T47D (cell line): Measurements from ENCODE around the gene LBX2.

ENCODE experiments used
- DNase-seq, 2 experiments: peaks; one replicate each; pipeline versions ENCODE4 v3.0.0 to v3.0.0-alpha.2; 2011 to 2012; ENCODE audit warnings: low read depth in 1 of 2, low spot score in 1 of 2
- JUND ChIP-seq: IDR thresholded peaks from 2 replicates; pipeline ENCODE4 v1.6.1; 2012; ENCODE audit warnings: low read depth
- in situ Hi-C: cut with HindIII; loops from 2 replicates; pipeline ENCODE4 v1.10.0; 2016; ENCODE audit warnings: low sequenced_read_pairs, low pct_unique_long_range_greater_than_20kb

LBX2 gene

DNA sequence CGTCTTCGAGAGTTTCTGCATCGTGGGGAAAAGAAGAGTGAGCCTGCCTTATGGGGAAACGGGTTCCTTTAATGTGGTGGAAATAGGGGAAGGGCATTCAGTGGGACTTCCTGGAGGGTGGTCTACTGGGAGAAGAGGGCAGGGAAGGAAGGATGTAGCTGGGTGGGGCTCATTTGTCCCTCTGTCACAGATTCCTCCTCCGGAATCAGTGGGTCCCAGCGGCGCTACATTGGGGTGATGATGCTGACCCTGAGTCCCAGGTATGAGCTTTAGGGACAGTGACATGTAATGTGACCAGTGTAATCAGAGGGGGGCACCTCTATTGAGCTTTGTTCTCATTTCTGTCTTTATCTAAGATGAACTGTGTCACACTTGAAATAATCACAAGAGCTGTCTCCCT lies 32.3 kb upstream of the LBX2 start:
- in situ Hi-C loops, result no loop called here
- DNase-seq, result no peak
- no peak for TF ChIP-seq JUND

GRCh38 chr2:74530239-74531187 lies 31.1 kb upstream of the LBX2 start:
- in situ Hi-C loops, result no loop called here
- no peak for DNase-seq
- TF ChIP-seq JUND, result no peak

DNA sequence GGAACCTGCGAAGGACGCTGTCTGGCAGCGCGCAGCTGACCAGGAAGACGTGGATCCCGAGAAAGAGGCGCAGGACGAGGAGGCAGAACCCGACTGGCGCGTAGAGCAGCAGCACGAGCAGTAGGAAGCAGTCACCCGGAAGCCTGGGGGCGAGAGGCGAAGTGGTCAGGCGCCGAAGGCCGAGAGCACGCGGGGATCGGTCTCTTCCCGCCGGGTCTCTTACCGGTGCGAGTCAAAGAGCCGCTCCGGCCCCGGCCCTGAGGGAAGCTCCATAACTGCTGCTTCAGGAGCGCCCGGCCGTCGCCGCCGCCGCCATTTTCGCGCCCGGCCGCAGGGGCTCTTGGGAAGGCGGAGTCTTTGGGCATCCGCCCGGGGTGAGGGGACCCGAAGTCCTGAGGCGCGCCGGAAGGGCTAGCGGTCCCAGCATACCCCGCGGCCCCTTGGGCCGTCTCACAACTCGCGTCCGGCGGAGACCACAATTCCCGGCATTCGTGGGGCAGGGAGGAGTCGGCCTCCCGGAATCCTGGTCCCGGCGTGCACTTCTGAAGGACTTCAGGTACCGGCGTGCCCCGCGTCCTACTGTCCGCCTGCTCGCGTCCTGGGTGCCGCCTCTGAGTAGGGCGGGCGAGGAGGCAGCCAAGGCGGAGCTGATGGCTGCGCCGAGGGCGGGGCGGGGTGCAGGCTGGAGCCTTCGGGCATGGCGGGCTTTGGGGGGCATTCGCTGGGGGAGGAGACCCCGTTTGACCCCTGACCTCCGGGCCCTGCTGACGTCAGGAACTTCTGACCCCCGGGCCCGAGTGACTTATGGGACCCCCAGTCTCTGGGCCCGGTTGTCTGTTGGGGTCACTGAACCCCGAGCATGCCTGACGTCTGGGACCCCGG lies 30.2 kb upstream of the LBX2 start, which contains the start of the genes AUP1 and HTRA2:
TSS of gene AUP1 (minus strand) at position 350 of the 882 bp plus-strand sequence. CDS start at position 273, 77 bp downstream.
TSS of gene HTRA2 (plus strand) at position 577 of the 882 bp plus-strand sequence. CDS start at position 651, 74 bp downstream.
- TF ChIP-seq JUND, result no peak
- in situ Hi-C loops, result no loop called here
- peak; percentile 97 to 98 for DNase-seq

GRCh38 chr2:74528600-74529356 lies 29.4 kb upstream of the LBX2 start:
- in situ Hi-C loops, result no loop called here
- no peak for TF ChIP-seq JUND
- DNase-seq, result no peak

GRCh38 chr2:74527741-74528140 lies 28.3 kb upstream of the LBX2 start:
- DNase-seq, result no peak
- TF ChIP-seq JUND, result no peak
- in situ Hi-C loops, result no loop called here

- in situ Hi-C loops, result no loop called here
- DNase-seq, result no peak
- TF ChIP-seq JUND, result no peak
These were observed 27.3 kb upstream of the LBX2 start for GRCh38 chr2:74526649-74527230.

- no peak for TF ChIP-seq JUND
- peak; percentile 70 to 86 for DNase-seq
- in situ Hi-C loops, result no loop called here
These were observed 26.6 kb upstream of the LBX2 start, which contains the start of gene DQX1 for GRCh38 chr2:74525717-74526648. Gene DQX1, minus strand, starts transcription at chr2:74526231. Its CDS starts 502 bp downstream, at chr2:74525729.

DNA sequence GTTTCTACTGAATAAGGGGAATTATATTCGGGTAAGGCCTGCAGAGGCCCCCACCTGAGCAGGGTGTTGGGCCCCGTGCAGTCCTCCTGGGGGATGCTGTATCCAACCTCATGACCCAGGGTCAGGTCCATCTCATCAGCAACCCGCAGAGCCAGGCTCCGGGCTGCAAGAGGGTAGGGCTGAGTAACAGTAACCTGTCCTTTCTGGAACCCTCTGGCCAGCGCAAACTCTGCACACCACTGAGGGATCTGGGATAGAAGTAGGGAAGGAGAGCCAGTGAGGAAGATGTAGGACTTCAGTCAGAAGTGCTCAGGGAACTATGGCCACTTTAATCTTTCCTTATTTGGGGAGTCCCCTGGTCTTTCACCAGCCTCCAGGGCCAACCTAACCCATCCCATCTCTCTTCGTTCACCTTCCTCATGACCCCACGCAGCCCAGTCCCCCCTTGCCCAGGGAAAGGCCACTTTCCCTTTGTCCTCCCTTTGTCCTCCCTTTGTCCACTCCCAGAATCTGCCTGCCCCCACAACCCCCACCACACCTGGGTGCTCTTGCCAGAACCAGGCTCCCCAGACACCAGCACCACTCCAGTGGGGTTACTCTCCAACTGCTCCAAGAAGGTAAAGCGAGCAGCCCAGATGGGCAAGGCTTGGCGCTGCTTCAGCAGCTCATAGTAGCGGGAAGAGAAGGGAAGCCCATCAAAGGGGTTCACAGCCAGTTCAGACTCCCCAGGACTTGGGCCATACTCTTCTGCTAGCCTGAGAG lies 25.7 kb upstream of the LBX2 start:
- TF ChIP-seq JUND, result no peak
- DNase-seq, result no peak
- in situ Hi-C loops, result no loop called here

- no peak for DNase-seq
- TF ChIP-seq JUND, result no peak
- in situ Hi-C loops, result no loop called here
These were observed 24.6 kb upstream of the LBX2 start for GRCh38 chr2:74524005-74524404.

GRCh38 chr2:74522516-74522915 lies 23.1 kb upstream of the LBX2 start:
- in situ Hi-C loops, result no loop called here
- DNase-seq, result no peak
- TF ChIP-seq JUND, result no peak
